NCI-H82 treated with DMSO at 0.1 percent for 48 hours (cell line): ENCODE measurements around the gene MRPS31.

ENCODE experiments used
- DNase-seq: peaks from one replicate; lab custom pipeline; 2025; ENCODE audit not compliant: unreplicated experiment; lab: John Stamatoyannopoulos, UW

Gene MRPS31

GRCh38 chr13:40770934-40771618, at the start of gene MRPS31:
MRPS31 (minus strand) TSS chr13:40771190; CDS start chr13:40771136, 54 bp downstream.
- peak; percentile 88 for DNase-seq

- DNase-seq, result no peak
Observed at GRCh38 chr13:40819797-40820315, 48.9 kb upstream of the MRPS31 start.

GRCh38 chr13:40818926-40819325, 47.9 kb upstream of the MRPS31 start:
- no peak for DNase-seq

DNA sequence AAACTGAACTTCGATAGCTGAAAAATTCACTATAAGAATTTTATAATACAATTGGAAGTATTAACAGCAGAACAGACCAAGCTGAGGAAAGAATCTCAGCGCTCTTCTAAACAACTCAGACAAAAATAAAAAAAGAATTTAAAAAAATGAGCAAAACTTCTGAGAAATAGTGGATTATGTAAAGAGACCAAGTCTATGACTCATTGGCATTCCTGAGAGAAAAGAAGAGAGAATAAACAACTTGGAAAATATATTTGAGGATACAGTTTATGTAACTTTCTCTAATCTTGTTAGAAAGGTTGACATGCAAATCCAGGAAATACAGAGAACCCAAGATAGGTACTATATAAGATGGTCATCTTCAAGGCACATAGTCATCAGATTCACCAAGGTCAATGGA, 43.8 kb upstream of the MRPS31 start:
- DNase-seq, result no peak

- DNase-seq, result peak; percentile 21
Observed at GRCh38 chr13:40813667-40814454, 42.9 kb upstream of the MRPS31 start.

DNA sequence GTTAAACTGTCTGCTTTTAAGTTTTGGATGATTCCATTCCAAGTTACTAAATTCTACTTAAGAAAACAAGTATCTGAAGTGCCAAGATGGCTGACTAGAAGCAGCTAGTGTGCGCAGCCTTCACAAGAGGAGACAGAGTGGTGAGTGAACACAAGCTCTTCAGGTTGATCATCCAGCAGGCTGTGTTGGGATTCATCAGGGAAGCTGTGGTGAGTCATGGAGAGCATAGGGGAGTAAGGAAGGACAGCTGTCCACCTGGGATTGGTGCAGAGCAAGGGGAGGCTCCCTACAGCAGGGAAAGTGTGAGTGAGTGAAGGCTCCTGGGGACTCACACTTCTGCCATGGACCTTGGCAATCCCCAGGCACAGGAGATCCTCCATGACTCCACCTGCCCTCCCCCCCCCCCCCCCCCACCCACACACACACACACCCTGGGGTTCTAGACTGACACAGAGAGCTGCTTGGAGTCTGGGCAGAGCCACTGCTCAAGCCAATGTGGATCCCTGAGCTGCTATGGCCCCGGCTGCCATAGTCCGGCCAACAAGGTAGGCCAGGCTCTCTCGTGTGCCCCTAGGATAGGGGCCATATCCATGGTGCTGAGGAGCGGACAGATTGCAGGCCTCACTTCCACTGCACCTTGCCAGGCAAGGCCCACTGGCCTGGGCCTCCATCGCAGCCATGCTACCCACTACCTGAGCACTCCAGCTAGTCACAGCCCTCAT, 41.9 kb upstream of the MRPS31 start:
- DNase-seq, result no peak

- DNase-seq, result no peak
Observed at GRCh38 chr13:40812102-40812501, 41.1 kb upstream of the MRPS31 start.

DNA sequence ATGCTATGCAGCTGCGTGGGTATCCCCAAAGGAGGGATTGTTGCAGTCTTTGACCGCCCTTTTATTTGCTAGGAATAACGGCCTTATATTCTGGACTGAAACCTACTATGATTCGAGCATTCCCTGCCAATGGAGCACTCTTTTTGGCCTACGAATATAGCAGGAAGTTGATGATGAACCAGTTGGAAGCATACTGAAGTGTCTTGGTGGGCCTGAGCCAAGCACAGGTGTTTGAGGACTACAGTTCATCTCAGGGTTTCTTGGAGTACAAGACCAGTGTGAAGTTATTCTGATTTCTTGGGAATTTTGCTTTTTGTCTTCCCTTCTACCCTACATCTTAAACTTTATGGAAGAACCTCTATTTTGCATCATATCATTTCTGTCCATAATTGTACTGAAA, 38.5 kb upstream of the MRPS31 start:
- DNase-seq, result no peak

- no peak for DNase-seq
Observed at GRCh38 chr13:40806241-40806640, 35.3 kb upstream of the MRPS31 start.

GRCh38 chr13:40803316-40803715, 32.3 kb upstream of the MRPS31 start:
- DNase-seq, result no peak

GRCh38 chr13:40801255-40802217, 30.5 kb upstream of the MRPS31 start:
- no peak for DNase-seq

DNA sequence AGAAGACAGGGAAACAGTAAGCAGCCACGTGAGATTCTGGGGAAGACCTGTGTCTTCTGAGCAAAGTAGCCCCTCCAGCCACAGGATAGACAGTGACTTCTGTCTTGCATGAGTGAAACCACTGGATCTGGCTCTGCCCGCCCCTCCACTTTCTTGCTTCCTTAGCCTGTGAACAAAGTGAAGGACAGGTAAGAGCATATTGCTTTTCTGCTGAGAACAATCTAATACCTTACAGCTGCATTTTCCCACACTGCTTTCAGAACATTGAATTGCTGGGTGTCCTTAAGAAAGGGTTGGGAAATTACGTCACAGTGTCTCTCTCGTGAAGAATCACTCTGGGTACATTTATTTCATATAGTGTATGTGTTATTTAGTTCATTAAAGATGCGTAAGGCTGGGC, 29.6 kb upstream of the MRPS31 start:
- no peak for DNase-seq

- no peak for DNase-seq
Observed at GRCh38 chr13:40799508-40799907, 28.5 kb upstream of the MRPS31 start.

DNA sequence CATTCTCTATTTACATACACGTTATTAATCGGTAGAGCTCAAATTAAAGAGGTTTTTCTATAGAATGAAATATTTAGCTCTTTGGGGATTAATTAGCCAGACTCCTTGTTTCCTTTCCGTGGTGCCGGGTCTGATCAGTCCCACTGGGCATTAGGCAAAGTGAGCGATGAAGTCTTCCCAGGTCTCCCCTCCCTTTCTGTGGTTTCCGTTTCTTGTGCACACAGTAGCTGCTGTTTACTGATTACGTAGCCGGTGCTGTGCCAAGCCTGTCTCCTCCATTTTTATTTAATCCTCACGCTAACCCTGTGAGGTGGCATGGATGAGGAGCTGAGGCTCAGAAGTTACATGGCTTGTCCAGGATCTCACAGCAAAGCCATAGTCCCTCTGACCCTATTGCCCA, 27.4 kb upstream of the MRPS31 start:
- DNase-seq, result no peak

DNA sequence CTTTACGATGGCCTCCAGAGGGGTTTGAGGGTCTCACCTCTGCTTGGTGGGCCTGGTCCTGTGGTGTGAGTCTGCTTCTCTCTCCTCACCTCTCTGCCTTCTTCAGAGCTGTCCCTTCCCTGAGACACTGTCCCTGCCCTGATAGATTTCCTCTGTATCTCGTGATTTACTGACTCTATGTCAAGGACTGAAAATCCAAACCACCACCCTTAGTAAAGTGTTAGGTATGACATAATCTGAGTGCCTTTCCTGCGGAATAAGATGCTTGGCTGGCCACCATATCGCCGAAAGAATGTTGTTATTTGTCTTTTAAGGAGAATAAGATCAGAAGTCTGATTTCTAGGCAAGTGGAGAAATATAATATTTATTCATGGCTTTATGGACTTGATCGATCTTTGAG, 25.7 kb upstream of the MRPS31 start:
- DNase-seq, result no peak

GRCh38 chr13:40794414-40795368, 23.7 kb upstream of the MRPS31 start:
- no peak for DNase-seq

GRCh38 chr13:40793339-40793738, 22.3 kb upstream of the MRPS31 start:
- DNase-seq, result no peak

DNA sequence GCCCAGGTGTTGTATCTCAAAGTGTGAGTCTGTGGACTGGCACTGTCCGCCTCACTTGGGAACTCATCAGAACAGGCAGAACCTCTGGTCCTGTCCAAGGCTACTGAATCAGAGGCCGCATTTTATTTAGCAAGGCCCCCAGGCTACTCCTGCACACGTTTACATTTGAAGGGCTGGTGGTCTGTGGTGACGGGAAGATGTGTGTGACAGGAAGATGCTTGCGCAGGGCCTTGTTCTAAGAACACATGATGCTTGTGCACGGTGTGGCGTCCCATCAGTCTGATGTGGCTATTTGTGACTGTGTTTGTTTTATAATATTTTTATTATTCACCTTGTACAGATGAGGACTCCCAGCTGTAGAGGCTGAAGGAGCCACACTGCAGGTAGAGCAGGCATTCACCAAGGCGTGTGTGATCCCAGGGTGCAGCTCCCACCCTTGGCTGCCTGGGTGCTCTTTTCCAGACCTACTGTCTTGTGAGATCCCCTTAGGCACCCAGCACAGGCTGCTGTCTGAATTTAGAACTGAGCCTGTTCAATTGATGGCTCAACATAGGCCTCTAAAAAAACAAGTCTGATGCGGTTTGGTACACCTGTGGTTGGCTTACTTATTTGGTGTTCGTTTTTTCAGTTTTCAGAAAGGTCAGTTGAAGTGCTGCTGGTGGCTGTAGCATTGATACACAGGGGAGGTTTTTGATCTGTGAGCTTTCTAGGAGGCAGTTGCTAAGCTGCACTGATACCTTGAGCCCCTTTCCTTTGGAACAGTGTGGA, 21.5 kb upstream of the MRPS31 start:
- DNase-seq, result no peak

GRCh38 chr13:40790154-40790616, 19.2 kb upstream of the MRPS31 start:
- no peak for DNase-seq
